Activated T-cell treated with anti-CD3 and anti-CD28 coated beads for 4 hours (primary cell): ENCODE results near the gene STYXL2.

Source experiments
- DNase-seq: peaks from one replicate; pipeline ENCODE4 v3.0.0-alpha.2; 2020

The STYXL2 gene

GRCh38 chr1:167110586-167110985 is 16.7 kb downstream of the STYXL2 start:
- DNase-seq: no peak

- DNase-seq: no peak
Observed at GRCh38 chr1:167111868-167112709, 18.2 kb downstream of the STYXL2 start.

GRCh38 chr1:167114725-167115124 is 20.9 kb downstream of the STYXL2 start:
- DNase-seq: no peak

GRCh38 chr1:167115655-167116054 is 21.8 kb downstream of the STYXL2 start:
- DNase-seq: no peak

- DNase-seq: no peak
Observed at GRCh38 chr1:167116174-167116573, 22.3 kb downstream of the STYXL2 start.

GRCh38 chr1:167117225-167117624 is 23.4 kb downstream of the STYXL2 start:
- no peak for DNase-seq

- no peak for DNase-seq
Observed at GRCh38 chr1:167118188-167118587, 24.3 kb downstream of the STYXL2 start.

- DNase-seq: no peak
Observed at GRCh38 chr1:167119696-167120095, 25.8 kb downstream of the STYXL2 start.

- no peak for DNase-seq
Observed at GRCh38 chr1:167120899-167121298, 27.0 kb downstream of the STYXL2 start.

- no peak for DNase-seq
Observed at GRCh38 chr1:167121375-167122120, 27.7 kb downstream of the STYXL2 start.

- DNase-seq: no peak
Observed at GRCh38 chr1:167122121-167122480, 28.2 kb downstream of the STYXL2 start.

GRCh38 chr1:167122568-167122967 is 28.7 kb downstream of the STYXL2 start:
- no peak for DNase-seq

GRCh38 chr1:167126317-167126716 is 32.4 kb downstream of the STYXL2 start:
- DNase-seq: no peak

GRCh38 chr1:167126811-167127210 is 32.9 kb downstream of the STYXL2 start:
- DNase-seq: no peak

GRCh38 chr1:167127236-167127635 is 33.4 kb downstream of the STYXL2 start:
- DNase-seq: no peak

GRCh38 chr1:167127661-167128060 is 33.8 kb downstream of the STYXL2 start:
- DNase-seq: no peak

GRCh38 chr1:167128261-167129227 is 34.7 kb downstream of the STYXL2 start:
- no peak for DNase-seq

GRCh38 chr1:167130829-167131510 is 37.1 kb downstream of the STYXL2 start:
- no peak for DNase-seq

- DNase-seq: no peak
Observed at GRCh38 chr1:167132301-167133010, 38.6 kb downstream of the STYXL2 start.

- no peak for DNase-seq
Observed at GRCh38 chr1:167135281-167135840, 41.5 kb downstream of the STYXL2 start.

- DNase-seq: no peak
Observed at GRCh38 chr1:167136191-167136614, 42.3 kb downstream of the STYXL2 start.
